Fibroblast of peridontal ligament (primary cell): ENCODE results near the gene STAT4.
"Not testable (repeated sequence)": the region's sequence is repeated elsewhere in the genome, so short reads cannot be mapped to it uniquely, and the experiment has no call there.

Experiments used
- DNase-seq: peaks from one replicate; pipeline ENCODE4 v3.0.0-alpha.2; 2010; ENCODE audit errors: extremely low read depth

Gene STAT4

DNA sequence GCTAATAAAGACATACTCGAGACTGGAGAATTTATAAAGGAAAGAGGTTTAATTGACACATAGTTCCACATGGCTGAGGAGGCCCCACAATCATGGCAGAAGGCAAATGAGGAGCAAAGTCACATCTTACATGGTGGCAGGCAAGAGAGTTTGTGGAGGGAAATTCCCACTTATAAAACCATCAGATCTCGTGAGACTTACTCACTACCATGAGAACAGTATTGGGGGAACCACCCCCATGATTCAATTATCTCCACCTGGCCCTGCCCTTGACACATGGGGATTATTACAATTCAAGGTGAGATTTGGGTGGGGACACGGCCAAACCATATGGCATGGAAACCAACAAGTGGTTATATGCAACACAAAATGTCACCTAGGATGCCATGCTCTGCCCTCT is 155.5 kb downstream of the STAT4 start:
- not testable (repeated sequence) for DNase-seq

DNA sequence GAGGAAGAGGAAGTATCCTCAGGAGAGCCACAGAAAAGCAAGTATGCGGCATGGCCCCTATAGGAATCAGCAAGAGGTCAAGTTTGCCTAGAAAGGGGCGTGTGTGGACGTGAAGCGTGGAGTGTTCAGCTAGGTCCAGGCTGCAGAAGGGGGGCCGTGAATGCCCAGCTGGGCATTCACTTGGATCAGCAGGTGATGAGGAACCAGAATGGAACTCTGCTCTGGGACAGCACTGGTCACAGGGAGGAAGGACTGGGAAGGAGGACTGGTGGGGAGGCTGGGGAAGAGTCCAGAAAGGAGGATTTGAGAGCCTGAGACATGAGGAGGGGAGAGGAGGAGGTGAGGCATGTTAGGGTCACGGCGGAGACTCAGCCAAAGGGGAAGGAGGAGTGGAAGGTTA is 156.6 kb downstream of the STAT4 start:
- DNase-seq: no peak

GRCh38 chr2:190993292-190993643 is 157.5 kb downstream of the STAT4 start:
- DNase-seq: no peak

DNA sequence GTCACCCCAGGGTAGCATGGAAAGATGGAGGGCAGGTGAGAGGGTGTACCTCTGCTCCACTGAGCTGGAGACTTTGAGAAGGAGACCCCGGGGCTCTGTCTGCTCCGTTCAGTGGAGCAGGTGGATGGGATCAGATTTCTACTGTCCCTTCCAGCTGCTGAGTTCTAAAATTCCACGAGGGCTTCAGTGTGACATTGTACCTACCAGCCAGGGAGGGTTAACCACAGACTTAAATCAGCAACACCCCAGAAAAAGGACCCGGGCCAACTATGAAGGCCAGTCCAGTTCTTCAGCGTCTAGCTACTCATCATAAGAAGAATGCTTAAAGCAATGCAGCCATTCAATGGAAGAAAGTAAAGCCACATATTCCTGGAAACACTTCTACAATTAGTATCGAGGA is 160.7 kb downstream of the STAT4 start:
- DNase-seq: no peak

DNA sequence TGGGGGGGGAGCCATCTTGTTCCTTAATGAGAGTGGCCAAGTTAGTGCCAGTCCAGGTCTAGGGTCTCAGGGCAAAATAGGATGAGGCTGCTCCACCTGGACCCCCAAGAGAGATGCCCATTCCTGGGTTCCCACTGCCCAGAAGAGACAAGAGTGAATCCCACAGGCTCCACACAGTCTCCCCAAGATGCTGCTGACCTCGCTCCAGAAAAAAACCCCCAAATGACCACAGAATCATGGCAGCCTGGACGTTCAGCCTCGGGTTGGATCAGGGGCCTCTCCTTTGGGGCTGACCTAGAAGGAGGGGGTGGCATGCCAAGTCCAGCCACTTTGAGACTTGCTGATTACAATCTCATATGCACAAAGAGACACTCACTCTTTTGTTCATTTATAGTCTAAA is 161.9 kb downstream of the STAT4 start:
- no peak for DNase-seq

DNA sequence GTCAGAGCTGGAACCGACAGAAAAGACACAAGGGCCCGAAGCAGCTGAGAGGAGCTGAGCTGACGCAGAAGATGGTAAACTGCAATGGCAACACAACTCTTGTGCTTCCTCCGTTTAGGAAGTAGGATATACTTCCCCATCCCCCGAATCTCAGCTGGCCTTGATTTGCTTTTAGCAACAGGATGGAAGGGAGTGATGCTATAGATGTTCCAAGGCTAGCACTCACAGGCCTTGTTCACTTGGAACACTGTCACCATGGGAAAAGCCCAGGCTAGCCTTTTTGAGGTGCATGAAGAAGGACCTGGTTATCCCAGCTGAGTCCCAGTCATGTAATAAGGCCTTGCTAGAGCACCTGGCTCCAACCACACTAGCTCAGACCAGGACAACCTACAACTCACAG is 162.9 kb downstream of the STAT4 start:
- no peak for DNase-seq

GRCh38 chr2:190987116-190987515 is 163.7 kb downstream of the STAT4 start:
- DNase-seq: no peak

DNA sequence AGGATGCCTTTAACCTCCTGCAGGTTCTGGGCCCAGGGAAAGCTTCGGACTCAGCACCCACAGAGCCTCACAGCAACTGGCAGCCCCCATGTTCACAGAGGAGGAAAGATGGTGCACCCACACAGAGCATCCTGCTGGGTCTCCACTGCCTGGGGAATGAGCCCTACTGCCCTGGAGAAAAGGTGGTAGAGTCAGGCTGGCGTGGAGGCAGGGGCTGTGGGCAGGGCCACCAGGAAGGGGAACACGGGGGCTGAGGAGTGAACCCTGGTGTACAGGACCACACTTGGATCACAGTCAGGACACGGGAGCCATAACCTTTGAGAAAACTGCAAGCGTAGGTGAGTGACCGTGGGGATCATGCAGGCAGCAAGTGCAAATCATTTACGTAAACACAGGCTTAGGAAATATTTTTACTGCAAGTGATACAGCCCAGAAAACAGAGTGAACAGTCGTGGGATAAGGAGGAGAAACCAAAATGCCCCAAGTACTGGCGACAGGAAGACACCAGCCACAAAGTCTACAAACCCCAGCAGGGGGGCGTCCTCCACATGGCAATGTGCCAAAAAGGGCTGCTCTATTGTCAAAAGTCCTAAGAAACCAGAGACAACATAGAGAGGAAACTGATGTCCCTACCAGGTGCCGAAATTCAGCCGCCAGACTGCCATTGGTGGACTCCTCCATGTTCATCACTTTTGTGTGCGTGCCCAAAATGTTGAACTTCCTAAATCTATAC is 164.4 kb downstream of the STAT4 start:
- DNase-seq: no peak

- peak; percentile 46 for DNase-seq
Observed at GRCh38 chr2:190984595-190984994, 166.2 kb downstream of the STAT4 start.

GRCh38 chr2:190982262-190983034 is 168.3 kb downstream of the STAT4 start:
- DNase-seq: no peak

DNA sequence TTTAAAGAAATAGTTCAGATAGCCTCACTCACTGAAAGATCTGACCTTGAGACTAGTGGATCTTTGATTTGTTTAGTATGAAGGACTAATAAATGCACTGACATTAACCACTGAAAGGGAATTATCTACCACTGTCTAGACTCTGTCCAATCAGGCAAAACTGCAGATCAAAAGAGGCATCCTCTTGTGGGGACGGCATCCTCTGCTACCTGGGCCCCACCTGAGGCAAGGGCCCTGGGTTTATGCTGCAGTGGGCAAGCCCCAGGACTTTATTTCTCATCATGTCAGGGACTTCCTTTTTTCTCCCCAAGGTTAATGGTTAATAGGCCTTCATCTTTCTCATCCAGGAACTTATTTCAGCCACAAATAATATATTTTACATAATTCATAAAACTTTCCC is 169.1 kb downstream of the STAT4 start:
- no peak for DNase-seq

GRCh38 chr2:190981333-190981732 is 169.5 kb downstream of the STAT4 start:
- DNase-seq: no peak

GRCh38 chr2:190980630-190981209 is 170.1 kb downstream of the STAT4 start:
- DNase-seq: no peak

DNA sequence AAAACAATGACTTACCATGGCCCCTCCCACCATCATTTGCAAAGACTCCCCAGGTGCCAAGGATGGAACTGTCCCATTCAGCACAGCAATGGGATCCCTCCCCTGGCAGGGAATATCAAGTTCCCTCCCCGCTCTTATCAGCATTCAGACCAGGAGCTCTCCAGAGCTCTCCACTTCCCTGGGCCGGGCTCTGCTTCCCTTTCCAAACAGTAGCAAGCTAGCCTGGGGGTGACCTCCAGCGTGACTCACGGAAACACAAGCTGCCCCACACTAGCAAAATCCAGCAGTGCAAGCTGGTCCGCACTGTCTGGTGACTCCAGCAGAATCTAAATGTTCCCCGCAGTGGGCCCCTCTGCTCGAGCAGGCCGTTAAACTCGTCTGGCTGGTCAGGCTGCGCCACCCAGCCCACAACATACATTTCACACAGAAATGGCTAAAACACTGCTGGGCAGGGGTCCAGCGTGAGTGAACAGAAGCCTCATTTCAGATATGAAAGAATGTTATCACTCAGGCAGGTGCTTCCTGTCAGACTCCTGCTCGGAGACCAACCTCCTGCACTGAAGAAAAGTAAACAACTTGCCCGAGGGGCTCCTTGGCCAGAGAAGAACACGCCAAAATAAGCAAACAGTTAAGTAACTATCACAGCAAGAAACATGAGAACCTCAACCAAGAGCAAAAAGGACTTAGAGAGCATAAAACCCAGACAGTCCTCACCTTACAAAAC is 170.7 kb downstream of the STAT4 start:
- DNase-seq: no peak
